ENCODE measurements around the gene KATNB1.

Gene KATNB1

DNA sequence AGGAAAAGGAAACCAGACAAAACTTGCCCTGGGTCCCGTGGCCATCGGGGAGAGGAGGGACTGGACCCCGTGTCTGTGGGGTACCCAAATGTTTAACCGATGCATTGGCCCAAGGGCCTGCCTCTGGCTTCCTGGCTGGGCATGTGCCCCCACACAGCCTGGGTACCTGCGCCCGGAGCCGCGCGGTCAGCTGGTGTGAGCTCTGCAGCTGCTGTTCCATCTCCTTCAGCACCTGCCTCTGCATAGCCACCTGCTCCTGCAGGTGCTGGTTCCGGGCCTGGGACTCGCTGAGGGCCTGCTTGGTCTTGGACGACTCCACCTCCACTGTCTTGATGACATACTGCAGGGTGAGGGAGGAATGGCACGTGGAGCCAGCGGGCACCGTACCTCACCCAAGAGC is 34.8 kb downstream of the KATNB1 start:
- no peaks in the 10 kb centered on the region for H3K79me2 ChIP-seq (ENCODE audit: low read length)
- no peaks in the 10 kb centered on the region for H3F3A ChIP-seq (ENCODE audit: insufficient read depth, low read length)
- H3K9me2 ChIP-seq (replicated peaks; ENCODE audit: insufficient read depth, low read length), result no peaks in the 10 kb centered on the region
- no peaks in the 10 kb centered on the region for H3K36me3 ChIP-seq (replicated peaks; ENCODE audit: insufficient read depth, low read length)
- H3K4me2 ChIP-seq (ENCODE audit: low read depth, low read length), result no peak overlapping the region
- no peaks in the 10 kb centered on the region for H3K4me1 ChIP-seq (ENCODE audit: low read length)
- H2AFZ ChIP-seq (ENCODE audit: low read length), result no peak overlapping the region
- H3K27me3 ChIP-seq (replicated peaks; ENCODE audit: insufficient read depth, low read length), result no peaks in the 10 kb centered on the region
- no peak for TF ChIP-seq EZH2phosphoT487 (IDR thresholded peaks at IDR 0.05; ENCODE audit: low read length)
- TF ChIP-seq, protein P1, sequence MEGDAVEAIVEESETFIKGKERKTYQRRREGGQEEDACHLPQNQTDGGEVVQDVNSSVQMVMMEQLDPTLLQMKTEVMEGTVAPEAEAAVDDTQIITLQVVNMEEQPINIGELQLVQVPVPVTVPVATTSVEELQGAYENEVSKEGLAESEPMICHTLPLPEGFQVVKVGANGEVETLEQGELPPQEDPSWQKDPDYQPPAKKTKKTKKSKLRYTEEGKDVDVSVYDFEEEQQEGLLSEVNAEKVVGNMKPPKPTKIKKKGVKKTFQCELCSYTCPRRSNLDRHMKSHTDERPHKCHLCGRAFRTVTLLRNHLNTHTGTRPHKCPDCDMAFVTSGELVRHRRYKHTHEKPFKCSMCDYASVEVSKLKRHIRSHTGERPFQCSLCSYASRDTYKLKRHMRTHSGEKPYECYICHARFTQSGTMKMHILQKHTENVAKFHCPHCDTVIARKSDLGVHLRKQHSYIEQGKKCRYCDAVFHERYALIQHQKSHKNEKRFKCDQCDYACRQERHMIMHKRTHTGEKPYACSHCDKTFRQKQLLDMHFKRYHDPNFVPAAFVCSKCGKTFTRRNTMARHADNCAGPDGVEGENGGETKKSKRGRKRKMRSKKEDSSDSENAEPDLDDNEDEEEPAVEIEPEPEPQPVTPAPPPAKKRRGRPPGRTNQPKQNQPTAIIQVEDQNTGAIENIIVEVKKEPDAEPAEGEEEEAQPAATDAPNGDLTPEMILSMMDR (IDR thresholded peaks at IDR 0.05; ENCODE audit: low read length), result no peak
- TF ChIP-seq EZH2 (optimal IDR thresholded peaks at IDR 0.05; ENCODE audit: low read depth, low read length), result no peak
- no peak overlapping the region for H3K27ac ChIP-seq (ENCODE audit: low read length)
- H3K9ac ChIP-seq (ENCODE audit: low read length), result no peak overlapping the region
- no peak for DNase-seq
- no peak overlapping the region for H3K4me3 ChIP-seq (ENCODE audit: low read length)
- no peaks in the 10 kb centered on the region for H3K9me3 ChIP-seq (replicated peaks; ENCODE audit: insufficient read depth, low read length)
- no peaks in the 10 kb centered on the region for H4K20me1 ChIP-seq (ENCODE audit: insufficient read depth, low read length)

DNA sequence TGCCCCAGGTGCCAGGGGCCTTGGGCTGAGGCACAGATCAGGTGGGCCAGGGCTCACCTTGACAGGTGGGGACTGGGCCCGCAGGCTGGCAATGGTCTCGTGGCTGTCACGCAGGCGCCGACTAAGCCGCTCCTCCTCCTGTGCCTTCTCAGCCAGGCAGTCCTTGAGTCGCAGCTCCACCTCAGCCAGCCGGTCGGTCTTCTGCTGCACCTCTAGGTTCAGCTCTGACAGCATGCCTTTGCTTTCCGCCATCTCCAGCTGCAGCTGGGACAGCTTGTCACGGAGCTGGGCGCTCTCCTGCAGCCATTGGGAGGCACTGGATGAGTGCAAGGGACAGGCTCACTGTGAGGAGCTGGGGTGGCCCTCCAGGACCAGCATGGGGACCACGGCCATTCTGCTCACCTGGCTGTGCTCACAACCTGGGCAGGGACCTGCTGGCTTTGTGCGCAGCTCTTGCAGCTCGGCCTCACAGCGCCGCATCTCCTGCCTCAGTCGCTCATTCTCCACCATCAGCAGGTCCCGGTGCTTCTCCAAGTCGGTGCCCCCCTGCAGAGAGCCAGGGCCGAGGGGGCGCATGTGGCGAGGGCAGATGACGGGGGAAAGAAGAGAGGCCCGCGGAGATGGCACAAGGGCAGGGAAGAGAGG is 35.7 kb downstream of the KATNB1 start:
- Histone ChIP-seq H3K4me1 (ENCODE audit: low read length) (no peaks in the 10 kb centered on the region), H3K36me3 (replicated peaks; ENCODE audit: insufficient read depth, low read length) (no peaks in the 10 kb centered on the region), H2AFZ (ENCODE audit: low read length) (no peak overlapping the region), H3K9me2 (replicated peaks; ENCODE audit: insufficient read depth, low read length) (no peaks in the 10 kb centered on the region), H3K4me2 (ENCODE audit: low read depth, low read length) (no peak overlapping the region), H3K9me3 (replicated peaks; ENCODE audit: insufficient read depth, low read length) (no peaks in the 10 kb centered on the region), H3K27me3 (replicated peaks; ENCODE audit: insufficient read depth, low read length) (no peaks in the 10 kb centered on the region), H3K27ac (ENCODE audit: low read length) (no peak overlapping the region), H3K79me2 (ENCODE audit: low read length) (no peaks in the 10 kb centered on the region), H4K20me1 (ENCODE audit: insufficient read depth, low read length) (no peaks in the 10 kb centered on the region), H3K4me3 (ENCODE audit: low read length) (no peak overlapping the region), H3K9ac (ENCODE audit: low read length) (no peak overlapping the region), H3F3A (ENCODE audit: insufficient read depth, low read length) (no peaks in the 10 kb centered on the region)
- DNase-seq, result no peak
- TF ChIP-seq EZH2phosphoT487 (IDR thresholded peaks at IDR 0.05; ENCODE audit: low read length) (no peak), EZH2 (optimal IDR thresholded peaks at IDR 0.05; ENCODE audit: low read depth, low read length) (no peak)
- TF ChIP-seq, protein P1 (IDR thresholded peaks at IDR 0.05; ENCODE audit: low read length), result no peak

DNA sequence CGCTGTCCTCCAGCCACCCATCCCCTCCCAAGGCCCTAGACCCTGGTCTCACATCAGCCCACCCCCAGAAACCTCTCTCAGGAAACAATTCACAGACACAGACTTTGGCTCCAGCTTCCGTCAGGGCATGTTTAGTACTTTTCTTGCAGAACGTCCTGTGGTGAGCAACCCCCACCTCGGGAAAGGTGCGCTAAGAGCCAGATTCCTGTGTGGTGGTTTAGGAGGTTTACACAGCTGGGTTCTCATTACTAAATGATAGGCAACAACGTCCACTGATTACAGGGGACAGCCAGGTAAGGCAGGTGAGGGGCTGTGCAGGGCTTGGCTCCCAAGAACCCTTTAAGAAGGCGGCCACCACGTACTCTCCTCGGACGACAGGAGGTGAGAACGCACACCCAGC is 37.4 kb downstream of the KATNB1 start:
- H4K20me1 ChIP-seq (ENCODE audit: insufficient read depth, low read length), result no peaks in the 10 kb centered on the region
- H2AFZ ChIP-seq (ENCODE audit: low read length), result no peak overlapping the region
- H3K79me2 ChIP-seq (ENCODE audit: low read length), result no peaks in the 10 kb centered on the region
- H3K4me3 ChIP-seq (ENCODE audit: low read length), result no peak overlapping the region
- no peak for DNase-seq
- no peaks in the 10 kb centered on the region for H3K9me3 ChIP-seq (replicated peaks; ENCODE audit: insufficient read depth, low read length)
- H3K4me2 ChIP-seq (ENCODE audit: low read depth, low read length), result no peak overlapping the region
- H3K36me3 ChIP-seq (replicated peaks; ENCODE audit: insufficient read depth, low read length), result no peaks in the 10 kb centered on the region
- no peak overlapping the region for H3K9ac ChIP-seq (ENCODE audit: low read length)
- H3F3A ChIP-seq (ENCODE audit: insufficient read depth, low read length), result no peaks in the 10 kb centered on the region
- no peaks in the 10 kb centered on the region for H3K4me1 ChIP-seq (ENCODE audit: low read length)
- H3K27ac ChIP-seq (ENCODE audit: low read length), result no peak overlapping the region
- no peaks in the 10 kb centered on the region for H3K27me3 ChIP-seq (replicated peaks; ENCODE audit: insufficient read depth, low read length)
- TF ChIP-seq, protein P1 (IDR thresholded peaks at IDR 0.05; ENCODE audit: low read length), result no peak
- TF ChIP-seq EZH2phosphoT487 (IDR thresholded peaks at IDR 0.05; ENCODE audit: low read length) (no peak), EZH2 (optimal IDR thresholded peaks at IDR 0.05; ENCODE audit: low read depth, low read length) (no peak)
- no peaks in the 10 kb centered on the region for H3K9me2 ChIP-seq (replicated peaks; ENCODE audit: insufficient read depth, low read length)

Data from MM.1S (cell line).